ENCODE measurements around the gene FUOM. TPM values are rescaled to one million over a fixed set of nuclear protein-coding genes. Genes with fewer than 3 reads are reported as not detected.
"Not testable (repeated sequence)": the region's sequence is repeated elsewhere in the genome, so short reads cannot be mapped to it uniquely, and the experiment has no call there.

Gene FUOM
- total RNA-seq, 1 experiment from 2014 or later = 31.5 TPM

DNA sequence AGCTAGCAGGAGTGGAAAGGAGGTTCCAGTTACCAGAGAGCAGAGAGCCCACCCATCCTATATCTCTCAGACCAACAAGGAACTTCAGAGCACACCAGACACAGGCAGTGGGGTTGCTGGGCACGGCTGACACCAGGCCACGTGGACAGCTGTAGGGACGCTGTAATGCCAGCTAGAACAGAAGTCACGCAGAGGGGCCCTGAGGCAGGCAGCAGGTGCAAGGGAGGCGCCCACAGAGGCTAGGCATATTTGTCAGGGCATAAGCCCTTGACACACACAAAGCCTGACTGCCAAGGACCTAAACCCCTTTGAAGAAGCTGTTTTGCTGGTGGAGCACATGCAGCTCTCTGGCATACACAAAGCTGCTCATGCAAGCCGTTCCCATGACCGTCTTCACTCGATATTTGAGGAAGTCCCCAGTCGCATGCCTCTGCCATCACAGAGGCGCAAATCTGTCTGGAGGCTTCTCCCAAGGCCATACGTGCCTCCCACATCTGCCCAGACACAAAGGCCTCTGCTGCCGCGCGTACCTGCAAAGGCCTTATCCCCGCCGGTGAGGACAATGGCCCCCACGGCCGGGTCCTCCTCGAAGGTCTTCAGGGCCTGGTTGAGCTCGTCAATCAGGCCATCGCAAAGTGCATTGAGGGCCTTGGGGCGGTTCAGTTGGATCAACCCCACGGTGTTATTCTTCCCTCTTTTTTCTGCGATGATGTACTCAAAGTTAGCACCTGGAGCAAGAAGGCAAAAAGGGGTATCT lies 12.4 kb upstream of the FUOM start:
- no peak for DNase-seq (ENCODE audit: low read depth)

DNA sequence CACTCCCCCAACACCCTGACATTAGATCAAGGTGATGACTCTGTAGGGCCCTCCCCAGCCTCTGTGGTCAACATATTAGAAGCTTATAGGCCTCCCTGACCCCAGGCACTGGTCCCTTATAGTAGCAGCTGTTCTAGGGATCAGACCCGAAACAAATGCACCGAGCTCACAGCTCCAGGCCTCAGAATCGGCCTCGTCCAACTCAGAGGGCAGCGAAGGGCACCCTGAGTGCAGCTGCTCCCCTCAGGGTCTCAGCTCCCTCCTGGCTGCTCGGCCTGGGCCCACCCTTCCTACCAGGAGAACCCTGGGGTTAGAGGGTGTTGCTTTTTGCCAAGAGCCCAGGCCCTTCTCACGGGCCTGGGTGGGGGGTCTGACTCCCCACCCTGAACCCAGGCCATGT lies 10.3 kb upstream of the FUOM start:
- DNase-seq (ENCODE audit: low read depth) = no peak

DNA sequence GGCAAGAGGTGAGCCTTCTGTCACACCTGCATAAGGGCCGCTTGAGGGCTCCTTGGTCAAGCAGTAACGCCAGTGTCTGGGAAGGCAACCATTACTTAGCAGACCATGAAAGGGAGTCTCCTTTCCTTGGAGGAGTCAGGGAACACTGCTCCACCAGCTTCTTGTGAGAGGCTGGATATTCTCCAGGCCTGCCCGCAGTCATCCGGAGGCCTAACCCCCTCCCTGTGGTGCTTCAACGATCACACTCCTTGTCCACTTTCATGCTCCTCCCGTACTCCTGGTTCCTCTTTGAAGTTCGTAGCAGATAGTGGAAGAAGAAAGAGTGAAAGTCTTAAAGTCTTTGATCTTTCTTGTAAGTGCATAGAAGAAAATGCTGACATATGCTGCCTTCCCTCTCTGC lies 9.6 kb upstream of the FUOM start:
- not testable (repeated sequence) for DNase-seq (ENCODE audit: low read depth)

DNA sequence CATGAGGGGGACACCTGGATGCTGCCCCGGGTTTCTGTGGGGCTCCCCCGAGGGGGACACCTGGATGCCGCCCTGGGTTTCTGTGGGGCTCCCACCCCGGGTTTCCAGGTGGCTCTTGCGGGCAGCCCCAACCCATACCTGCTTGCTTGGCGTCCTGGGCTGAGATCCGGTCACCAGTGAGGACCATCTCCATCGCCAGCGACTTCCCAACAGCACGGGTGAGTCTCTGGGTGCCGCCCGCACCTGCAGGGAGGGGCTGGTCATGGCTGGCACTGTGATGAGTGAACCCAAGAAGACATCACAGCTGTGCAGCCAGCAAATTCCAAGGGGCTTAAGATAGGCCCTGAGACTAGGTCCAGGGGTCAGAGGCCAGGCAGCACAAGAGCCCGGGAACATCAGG lies 8.9 kb upstream of the FUOM start:
- no peak for DNase-seq (ENCODE audit: low read depth)

DNA sequence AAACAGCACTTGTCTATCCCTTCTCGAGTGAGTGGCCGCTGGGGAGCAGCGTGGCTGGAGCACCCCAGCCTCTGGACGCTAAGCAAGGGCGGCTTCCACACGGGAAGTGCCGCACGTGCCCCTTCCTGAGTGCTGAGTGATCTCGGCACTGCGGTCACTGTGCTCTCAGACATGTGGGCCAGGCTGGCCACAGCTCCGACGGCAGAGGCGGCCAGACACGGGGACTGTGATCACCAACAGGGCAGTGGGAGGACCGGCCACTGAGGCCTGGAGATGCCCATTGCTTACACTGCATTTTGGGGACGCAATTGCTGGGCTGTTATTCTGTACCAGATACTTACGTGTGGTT lies 8.3 kb upstream of the FUOM start:
- no peak for DNase-seq (ENCODE audit: low read depth)

DNA sequence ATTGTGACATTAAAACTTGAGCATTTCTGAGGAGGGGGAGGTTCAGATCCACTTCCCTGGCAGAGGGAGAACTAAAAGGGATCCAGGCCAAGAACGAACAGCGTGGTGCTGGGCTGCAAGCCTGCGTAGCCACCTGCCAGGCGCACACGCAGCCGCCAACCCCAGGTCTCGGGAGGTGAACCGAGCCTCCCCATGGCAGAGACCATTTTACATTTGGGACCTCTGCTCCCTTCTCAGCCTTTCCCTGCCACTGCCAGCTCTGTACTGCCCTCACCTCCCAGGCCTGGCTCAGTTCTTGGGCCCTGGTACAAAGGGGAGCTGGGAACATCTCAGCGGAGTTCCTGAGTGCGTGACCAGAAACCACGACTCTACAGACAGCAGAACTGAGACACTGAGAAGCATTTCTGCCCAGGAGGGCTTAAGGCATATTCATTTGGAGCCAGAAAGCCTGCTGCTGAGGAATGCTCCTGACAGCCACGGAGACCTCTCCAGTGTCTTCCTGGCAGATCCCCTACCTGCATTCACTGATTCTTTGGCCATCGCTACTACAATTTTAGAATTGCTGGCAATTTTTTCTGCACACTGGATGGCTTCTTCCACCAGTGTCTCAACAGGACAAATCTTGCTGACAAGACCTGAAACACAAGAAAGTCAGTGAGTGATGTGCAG lies 7.8 kb upstream of the FUOM start:
- no peak for DNase-seq (ENCODE audit: low read depth)

DNA sequence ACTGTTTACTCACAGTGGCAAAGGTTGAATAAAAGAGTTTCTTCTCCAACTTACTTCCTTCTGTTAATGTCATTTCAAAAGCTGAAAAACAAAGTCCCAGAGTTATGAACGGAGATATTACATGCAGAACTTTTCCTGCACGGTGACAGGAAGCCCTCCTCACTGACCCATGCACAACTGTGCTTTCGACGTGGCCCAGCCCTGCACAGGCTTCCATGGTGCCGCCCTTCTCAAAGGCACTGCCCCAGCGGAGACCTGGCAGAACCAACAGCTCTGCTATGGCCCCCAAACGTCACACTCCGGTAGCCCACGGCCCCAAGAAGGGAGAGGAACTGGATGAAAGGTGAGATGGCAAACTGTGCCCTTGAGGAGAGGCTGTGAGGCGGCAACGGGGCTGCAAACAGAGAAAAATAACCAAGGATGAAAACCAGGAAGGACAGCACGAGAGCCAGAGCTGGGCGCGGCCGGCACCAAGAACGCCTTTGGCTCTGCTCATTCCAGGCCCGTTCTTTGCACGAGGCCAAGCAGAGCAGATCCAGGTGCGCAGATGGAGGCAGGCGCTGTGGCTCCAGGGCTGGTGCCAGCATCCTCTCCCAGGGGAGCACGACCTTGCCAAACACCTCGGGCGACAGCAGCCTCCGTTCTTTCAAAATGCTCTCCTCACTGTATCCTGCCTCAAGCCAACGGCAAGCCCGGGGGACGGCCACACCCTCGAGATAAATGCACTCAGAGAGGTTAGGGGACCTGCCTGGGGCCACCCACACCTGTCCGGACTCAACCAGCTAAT lies 7.0 kb upstream of the FUOM start:
- DNase-seq (ENCODE audit: low read depth) = no peak

DNA sequence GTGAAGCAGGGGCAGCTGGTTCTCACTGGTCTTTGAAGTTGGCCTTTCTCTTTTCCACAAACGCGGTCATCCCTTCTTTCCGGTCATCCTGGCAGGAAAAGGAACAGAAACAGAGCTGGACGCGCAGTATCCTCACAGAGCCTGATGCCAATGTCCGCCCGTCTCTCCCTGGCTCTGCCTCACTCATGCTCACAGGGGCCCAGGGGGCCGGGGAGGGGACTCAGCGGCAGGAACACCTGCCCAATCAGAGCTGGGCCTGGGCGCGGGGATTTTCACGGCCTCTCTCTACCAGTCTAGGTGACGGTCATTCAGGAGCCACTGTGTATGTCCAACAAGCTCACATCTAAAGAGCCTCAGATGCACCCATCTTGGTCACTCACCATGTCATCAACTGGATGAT lies 5.0 kb upstream of the FUOM start:
- DNase-seq (ENCODE audit: low read depth) = no peak

DNA sequence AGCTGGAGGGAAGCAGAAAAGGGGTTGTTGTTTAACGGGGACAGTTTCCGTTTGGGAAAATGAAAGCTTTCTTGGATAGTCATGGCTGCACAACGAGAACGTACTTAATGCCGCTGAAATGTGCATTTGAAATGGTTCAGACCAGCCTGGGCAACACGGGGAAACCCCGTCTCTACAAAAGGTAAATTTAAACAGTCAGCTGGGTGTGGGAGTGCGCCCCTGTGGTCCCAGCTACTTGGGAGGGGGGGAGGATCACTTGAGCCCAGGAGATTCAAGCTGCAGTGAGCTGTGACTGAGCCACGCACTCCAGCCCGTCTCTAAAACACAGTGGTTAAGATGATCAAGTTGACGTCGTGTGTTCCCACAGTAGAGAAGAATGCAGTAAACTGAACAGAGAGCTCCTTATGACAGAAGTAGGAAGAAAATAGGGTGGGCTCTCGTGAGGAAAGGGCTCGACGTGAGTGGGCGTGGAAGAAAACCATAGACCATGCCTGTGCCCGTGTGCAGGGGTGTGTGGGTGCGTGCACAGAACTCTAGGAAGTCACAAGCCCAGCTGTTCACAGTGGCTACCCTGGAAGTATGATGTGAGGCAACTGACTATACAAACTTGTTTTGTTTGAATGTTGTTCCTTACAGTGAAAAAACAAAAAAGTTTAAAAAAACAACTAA lies 4.1 kb upstream of the FUOM start:
- no peak for DNase-seq (ENCODE audit: low read depth)

DNA sequence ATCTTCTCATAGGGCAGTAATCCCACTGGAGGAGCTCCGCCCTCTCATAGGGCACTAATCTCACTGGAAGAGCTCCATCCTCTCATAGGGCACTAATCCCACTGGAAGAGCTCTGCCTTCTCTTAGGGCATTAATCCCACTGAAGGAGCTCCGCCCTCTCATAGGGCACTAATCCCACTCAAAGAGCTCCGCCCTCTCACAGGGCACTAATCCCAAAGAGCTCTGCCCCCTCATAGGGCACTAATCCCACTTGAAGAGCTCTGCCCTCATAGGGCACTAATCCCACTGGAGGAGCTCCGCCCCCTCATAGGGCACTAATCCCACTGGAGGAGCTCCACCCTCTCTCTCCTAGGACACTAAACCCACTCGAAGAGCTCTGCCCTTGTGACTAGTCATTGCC lies 3.4 kb upstream of the FUOM start:
- no peak for DNase-seq (ENCODE audit: low read depth)

DNA sequence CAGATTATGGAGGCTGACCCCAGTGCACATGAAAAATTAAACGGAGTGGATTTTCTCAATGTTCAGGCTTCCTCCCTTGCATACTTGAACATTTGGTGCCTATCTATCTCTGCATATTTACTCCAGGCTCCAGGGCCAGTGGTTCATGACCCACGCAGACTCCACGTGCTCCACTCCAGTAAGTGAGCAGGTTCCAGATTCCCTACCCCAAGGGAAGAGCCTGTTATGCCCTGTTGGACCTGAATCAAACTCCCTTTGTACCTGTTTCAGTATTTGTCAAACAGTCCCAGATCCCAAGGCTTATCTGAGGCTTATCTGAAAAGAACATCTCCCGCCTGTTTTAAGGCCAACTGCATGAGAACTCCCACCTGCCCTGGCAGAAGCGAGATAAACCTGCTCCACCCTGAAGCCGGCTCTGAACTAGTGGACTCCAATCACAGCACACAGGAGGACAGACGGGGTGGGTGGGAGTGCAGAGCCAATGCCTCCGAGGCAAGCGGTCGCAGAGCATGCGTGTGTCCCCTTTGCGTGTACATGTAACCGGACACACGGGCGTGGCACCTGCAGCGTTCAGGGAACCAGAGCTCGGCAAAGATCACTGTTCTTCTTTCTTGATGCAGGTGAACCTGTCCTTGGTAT lies 2.3 kb upstream of the FUOM start:
- DNase-seq (ENCODE audit: low read depth) = no peak

DNA sequence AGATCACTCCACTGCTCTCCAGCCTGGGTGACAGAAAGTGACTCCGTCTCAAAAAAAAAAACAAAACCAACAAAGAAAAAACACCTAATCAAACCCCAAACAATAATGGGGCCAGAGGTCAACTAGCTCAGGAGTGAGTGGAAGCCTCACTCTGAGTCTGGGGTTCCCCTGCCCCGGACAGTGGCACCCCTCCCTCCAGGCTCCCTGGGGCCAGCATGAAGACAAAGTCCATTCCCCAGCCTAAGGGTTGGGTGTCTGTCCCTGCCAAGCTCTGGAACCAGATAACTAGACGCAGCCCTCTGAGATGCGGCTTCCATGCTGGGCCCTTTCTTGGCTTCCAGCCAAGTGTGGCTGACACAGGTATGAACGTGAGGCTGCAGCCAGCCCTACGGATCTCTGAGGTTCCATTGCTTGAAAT lies 1.7 kb upstream of the FUOM start:
- DNase-seq (ENCODE audit: low read depth) = no peak

DNA sequence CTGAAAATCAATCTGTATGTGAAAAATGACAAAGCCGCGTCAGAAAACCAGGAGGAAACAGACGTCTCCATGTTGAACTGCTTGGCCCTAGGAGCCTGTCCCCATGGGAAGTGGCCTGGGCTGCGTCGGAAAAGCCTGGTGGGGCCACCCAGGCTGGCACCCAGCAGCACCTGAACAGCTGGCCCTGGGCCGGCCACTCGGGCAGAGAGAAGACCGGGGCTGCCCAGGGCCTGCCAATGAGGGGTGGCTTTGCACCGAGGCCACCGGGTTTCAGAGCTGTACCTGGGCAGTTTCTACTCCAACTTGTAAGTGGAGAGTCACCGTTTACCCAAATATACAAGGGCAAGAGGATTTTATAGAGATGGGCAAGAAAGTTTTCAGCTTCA lies 1.1 kb upstream of the FUOM start:
- no peak for DNase-seq (ENCODE audit: low read depth)

DNA sequence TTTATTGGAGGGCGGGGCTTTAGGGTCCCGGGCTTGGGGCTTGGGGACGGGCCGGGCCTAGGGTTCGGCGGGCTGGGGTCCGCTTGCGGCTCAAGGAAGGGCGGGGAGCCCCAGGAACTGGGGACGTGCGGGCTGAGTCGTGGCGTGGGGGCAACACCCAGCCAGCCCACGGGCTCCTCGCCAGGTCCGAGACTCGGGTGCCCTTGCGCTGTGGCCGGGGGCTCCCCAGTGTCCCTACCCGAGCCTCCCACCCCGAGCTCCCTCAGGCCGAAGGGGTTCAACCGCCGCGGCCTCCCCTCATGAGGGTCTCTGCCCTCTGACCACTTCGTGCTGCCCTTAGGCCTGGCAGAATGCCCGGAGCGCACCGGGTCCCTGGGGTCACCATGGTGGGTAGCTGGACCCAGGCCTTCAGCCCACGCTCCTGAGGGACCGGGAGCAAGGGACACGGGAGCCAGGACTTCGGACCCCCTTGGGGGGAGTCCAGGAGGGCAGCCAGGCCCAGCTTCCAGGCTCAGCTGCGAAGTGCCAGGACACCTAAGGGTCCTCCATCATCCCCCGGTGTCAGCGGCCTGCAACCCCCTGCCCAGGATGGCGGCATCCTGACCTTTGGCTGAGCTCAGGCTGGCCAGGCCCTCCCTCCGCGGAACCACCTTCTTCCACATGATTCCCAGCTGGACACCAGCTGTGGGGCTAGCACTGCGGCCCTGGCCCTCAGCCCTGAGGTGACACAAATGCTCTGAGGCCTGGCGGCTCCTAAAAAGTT lies 524 bp upstream of the FUOM start:
- no peak for DNase-seq (ENCODE audit: low read depth)

DNA sequence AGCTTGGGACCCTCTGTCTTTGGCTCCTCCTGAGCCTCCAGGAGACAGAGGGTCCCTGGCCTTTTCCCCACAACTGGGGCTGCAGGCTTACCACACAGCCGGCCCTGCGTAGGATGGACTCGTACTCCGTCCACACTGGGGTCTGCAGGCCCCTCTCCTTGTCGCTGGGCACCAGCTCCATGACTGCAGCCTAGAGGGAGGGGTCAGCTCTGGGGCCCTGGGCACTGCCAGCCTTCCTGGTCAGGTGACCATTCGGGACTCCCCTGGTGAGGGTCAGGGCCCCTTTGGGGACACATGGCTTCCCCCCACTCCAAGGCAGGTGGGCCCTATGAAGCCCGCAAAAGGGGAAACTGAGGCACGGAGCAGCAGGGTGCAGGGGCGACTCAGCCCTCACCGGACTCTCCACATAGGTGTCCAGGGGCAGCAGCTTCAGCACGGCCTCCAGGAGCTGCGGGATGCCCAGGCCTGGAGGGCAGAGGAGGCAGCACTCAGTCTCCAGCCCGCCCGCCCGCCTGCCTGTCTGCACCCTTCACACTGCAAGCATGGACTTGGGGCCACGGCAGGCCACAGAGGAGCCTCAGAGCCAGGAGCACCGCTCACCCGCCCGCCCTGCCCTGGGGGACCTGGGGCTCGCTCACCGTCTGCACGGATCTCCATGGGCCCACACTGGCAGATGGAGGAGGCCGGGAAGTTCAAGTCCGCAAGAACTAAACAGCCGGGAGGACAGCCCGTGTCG lies 1.1 kb downstream of the FUOM start:
- no peak for DNase-seq (ENCODE audit: low read depth)

DNA sequence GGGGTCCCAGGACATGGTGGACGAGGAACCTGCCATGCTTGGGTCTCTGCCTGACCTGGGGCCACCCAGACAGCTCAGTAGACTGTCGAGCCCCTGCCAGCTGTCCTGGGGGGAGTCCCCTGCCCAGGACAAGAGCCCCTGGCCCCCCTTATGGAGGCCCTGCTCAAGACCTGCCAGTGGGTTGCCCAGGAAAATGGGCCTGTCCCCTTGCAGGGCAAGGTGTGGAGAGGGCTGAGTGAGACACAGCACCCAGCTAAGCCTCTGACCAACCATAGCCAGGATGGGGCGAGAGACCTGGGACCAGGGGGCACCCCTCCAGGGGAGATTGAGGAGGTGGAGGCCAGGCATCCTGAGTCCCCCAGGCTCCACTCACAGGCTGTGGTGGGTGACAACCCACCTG lies 1.8 kb downstream of the FUOM start:
- no peak for DNase-seq (ENCODE audit: low read depth)

DNA sequence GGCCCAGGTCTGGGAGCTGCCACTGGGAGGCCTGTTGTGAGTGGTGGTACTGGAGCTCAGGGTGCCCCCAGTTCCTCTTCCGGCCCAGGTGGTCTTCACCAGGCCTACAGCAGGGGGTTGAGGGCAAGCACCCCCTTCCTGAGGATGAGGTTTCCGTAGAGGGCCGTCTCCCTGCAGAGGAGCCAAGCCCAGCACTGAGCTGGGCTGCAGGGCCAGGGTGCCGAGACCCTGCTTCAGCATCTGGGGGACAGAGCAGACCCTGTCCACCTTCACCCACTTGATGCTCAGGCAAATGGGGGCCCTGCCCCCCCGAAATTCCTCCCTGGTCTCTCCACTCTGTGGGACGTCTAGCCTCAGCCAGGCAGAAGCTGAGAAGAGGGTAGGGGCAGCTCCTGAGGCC lies 2.6 kb downstream of the FUOM start:
- no peak for DNase-seq (ENCODE audit: low read depth)

DNA sequence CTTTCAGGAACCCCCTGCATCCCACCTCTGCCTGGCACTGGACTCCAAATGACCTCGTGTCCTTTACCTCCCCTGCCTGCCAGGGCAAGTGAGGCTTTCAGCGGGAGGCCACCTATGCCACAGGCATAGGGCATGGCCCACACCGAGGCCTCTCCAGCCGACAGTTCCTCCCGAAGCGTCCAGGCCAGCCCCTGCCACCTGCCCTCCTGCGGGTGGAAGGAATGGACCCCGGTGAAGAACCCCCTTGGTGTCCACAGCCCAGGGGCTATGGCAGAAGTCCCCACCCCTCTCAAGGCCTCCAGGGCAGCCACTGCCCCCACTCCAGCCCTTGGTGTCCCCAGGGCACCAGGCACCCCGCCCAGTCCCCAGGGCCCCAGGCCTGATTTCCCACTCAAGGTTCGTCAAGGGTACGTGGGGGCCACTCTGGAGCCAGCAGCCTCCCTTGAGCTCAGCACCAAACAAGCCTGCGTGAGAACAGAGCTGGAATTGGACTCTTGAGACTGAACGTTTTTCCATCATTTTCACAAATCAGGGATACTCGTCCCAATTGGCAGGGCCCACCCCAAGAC lies 3.1 kb downstream of the FUOM start:
- DNase-seq (ENCODE audit: low read depth) = no peak

DNA sequence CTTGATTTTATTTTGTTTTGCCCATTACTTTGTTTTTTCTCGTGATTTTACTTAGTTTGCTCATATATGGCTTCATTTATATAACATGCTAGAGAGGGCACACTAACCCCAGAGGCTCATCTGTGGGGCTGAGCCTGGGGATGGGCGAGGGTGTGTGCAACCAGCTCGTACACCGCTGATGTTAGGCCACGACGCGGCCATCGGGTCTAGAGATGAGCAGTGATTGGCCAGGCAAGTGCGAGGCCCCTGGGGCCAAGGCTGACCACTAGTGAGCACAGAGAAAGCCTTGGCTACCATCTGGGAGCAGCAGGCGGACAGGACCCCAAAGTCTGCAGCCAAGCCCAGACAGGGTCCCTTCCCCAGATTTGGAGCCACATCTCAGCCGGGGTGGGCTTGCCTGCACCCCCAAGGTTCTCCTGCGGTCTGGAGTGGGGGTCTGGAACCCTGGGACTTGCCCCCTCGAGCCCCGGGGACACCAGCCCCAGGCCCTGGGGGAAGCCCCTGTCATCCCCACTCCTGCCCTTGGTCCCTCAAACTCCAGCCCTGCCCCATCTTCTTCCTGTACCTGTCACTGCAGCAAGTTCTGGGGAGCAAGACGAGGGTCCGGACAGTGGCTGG lies 3.7 kb downstream of the FUOM start:
- no peak for DNase-seq (ENCODE audit: low read depth)
